ENCODE measurements around the gene SHISA7.

The SHISA7 gene

GRCh38 chr19:55482156-55482961 is 39.3 kb upstream of the SHISA7 start:
- no peak for DNase-seq (ENCODE audit: low read depth in 2 of 2)

- DNase-seq (ENCODE audit: low read depth in 2 of 2) = no peak
Measured at GRCh38 chr19:55481794-55482155, 38.7 kb upstream of the SHISA7 start.

- DNase-seq (ENCODE audit: low read depth in 2 of 2) = no peak
Measured at GRCh38 chr19:55481148-55481793, 38.2 kb upstream of the SHISA7 start.

GRCh38 chr19:55479451-55480230 is 36.5 kb upstream of the SHISA7 start:
- no peak for DNase-seq (ENCODE audit: low read depth in 2 of 2)

- no peak for DNase-seq (ENCODE audit: low read depth in 2 of 2)
Measured at GRCh38 chr19:55479045-55479444, 35.9 kb upstream of the SHISA7 start.

GRCh38 chr19:55478364-55478763 is 35.3 kb upstream of the SHISA7 start:
- DNase-seq (ENCODE audit: low read depth in 2 of 2) = no peak

GRCh38 chr19:55477905-55478304 is 34.8 kb upstream of the SHISA7 start:
- no peak for DNase-seq (ENCODE audit: low read depth in 2 of 2)

- peak; percentile 96 to 97 for DNase-seq (ENCODE audit: low read depth in 2 of 2)
Measured at GRCh38 chr19:55476100-55476775, 33.1 kb upstream of the SHISA7 start, which contains the start of gene ZNF628. ZNF628 (plus strand) TSS chr19:55476617; CDS start chr19:55479911, 3,294 bp downstream.

- DNase-seq (ENCODE audit: low read depth in 2 of 2) = no peak
Measured at GRCh38 chr19:55474269-55475265, 31.5 kb upstream of the SHISA7 start.

- no peak for DNase-seq (ENCODE audit: low read depth in 2 of 2)
Measured at GRCh38 chr19:55473225-55474012, 30.3 kb upstream of the SHISA7 start.

GRCh38 chr19:55472463-55472862 is 29.4 kb upstream of the SHISA7 start:
- DNase-seq (ENCODE audit: low read depth in 2 of 2) = no peak

- DNase-seq (ENCODE audit: low read depth in 2 of 2) = no peak
Measured at GRCh38 chr19:55471266-55471665, 28.2 kb upstream of the SHISA7 start.

GRCh38 chr19:55468054-55468393 is 24.9 kb upstream of the SHISA7 start:
- no peak for DNase-seq (ENCODE audit: low read depth in 2 of 2)

GRCh38 chr19:55467236-55468053 is 24.3 kb upstream of the SHISA7 start:
- DNase-seq (ENCODE audit: low read depth in 2 of 2) = no peak

GRCh38 chr19:55466241-55466614 is 23.1 kb upstream of the SHISA7 start:
- DNase-seq (ENCODE audit: low read depth in 2 of 2) = no peak

GRCh38 chr19:55465460-55466240 is 22.6 kb upstream of the SHISA7 start:
- DNase-seq (ENCODE audit: low read depth in 2 of 2) = no peak

GRCh38 chr19:55464662-55465054 is 21.6 kb upstream of the SHISA7 start, which contains the start of gene C19orf85:
C19orf85 (minus strand) TSS chr19:55464751; CDS start chr19:55464554, 197 bp downstream.
- DNase-seq (ENCODE audit: low read depth in 2 of 2) = no peak

GRCh38 chr19:55464039-55464661 is 21.1 kb upstream of the SHISA7 start:
- no peak for DNase-seq (ENCODE audit: low read depth in 2 of 2)
